ENCODE results near the gene DIO3.

The DIO3 gene

DNA sequence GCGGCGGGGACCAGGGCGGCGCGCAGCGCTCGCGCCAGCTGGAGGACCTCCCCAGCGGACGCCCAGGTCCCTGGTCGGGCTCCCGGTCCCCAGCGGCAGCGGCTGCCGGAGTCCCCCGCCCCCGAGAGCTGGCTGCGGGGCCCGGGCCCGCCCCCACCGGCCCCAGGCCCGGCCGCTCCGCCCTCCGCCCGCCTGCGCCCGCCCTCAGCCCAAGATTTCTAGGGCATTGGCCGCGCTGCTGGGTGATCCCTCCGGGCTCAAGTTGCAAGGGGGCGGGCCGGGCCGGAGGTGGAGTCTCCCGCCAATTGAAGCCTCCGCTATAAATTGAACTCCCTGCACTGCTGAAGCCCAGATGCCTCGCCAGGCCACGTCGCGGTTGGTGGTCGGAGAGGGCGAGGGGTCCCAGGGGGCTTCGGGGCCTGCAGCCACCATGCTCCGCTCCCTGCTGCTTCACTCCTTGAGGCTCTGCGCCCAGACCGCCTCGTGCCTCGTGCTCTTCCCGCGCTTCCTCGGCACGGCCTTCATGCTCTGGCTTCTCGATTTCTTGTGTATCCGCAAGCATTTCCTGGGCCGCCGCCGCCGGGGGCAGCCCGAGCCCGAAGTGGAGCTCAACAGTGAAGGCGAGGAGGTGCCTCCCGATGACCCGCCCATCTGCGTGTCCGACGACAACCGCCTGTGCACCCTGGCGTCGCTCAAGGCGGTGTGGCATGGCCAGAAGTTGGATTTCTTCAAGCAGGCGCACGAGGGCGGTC lies at the start of gene DIO3:
Gene DIO3, plus strand, starts transcription at position 351 of the 752 bp plus-strand sequence.
- DNase-seq = no peak

- no peak for DNase-seq
Observed at GRCh38 chr14:101511620-101512375, 49.5 kb upstream of the DIO3 start.

DNA sequence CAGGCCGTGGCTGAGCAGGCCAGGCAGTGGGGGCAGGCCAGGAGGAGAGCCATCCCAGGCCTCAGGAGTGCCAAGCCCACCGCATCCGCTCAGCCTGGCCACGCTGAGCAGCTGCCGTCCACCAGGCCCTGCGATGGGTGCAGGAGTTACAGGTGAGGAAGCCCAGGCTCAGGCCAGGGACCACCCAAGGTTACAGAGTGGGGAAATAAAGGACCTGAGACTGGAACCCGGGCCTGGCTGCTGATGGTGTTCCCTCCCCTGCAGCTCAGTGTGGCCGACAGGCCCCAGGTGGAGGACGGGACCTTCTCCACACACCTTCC lies 49.0 kb upstream of the DIO3 start:
- DNase-seq = no peak

DNA sequence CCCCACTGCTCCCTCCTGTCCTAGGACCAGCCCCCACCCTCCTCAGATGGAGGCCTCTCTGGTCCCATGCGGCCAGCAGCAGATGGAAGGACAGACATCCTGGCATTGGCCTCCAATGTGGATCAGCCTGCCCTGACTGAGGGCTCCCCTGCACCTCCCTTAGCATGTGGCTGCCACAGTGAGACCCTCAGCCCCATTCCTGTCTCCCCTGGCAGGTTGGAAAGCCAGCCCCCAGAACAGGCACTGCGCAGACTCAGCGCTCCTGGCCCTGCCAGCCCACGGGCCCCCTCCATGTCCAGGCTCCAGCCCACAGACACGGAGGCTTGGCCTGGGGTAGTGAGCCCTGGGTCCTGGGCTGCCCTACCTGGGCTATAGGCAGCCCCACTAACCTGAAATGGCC lies 47.2 kb upstream of the DIO3 start:
- DNase-seq = no peak

DNA sequence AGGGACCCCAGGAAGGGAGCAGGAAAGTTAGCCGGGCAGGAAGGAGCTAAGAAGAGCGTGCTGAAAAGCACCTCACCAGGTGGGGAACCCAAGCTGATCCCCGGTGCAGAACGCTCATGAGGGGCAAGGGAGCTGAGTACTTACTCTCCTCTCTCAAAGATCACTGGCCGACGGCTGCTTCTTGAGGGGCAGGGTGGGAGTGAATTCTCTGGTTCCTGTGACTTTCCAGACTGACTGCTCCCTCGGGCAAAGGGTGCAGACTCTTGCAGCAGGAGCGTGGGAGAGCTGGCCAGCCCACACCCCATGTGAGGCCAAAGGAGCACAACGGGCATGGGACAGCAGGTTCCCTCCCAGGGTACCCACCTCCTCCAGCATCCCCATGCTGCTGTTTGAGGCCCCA lies 44.9 kb upstream of the DIO3 start:
- DNase-seq = no peak

GRCh38 chr14:101518611-101519473 lies 42.5 kb upstream of the DIO3 start:
- DNase-seq = no peak

GRCh38 chr14:101520621-101521472 lies 40.4 kb upstream of the DIO3 start:
- no peak for DNase-seq

DNA sequence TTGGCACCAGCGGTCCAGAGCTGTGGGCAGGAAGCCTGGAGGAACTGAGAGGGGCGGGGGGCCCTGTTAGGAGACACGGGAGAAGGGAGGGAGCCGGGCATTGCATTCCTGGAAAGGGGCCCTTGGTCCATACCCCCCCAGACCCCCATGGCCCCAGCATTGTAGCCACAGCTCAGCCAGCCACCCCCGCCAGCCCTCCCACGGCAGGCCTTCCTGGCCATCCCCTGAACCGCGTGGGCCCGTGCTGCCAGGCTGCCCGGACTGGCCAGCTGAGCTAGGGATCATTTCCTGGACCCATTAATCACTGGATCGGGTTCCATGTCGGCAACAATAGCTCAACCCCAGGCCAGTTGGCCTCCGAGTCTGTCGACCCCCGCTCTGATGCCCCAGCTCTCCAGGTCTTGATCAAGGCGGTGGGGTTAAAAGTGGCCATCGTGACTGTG lies 39.8 kb upstream of the DIO3 start:
- no peak for DNase-seq

DNA sequence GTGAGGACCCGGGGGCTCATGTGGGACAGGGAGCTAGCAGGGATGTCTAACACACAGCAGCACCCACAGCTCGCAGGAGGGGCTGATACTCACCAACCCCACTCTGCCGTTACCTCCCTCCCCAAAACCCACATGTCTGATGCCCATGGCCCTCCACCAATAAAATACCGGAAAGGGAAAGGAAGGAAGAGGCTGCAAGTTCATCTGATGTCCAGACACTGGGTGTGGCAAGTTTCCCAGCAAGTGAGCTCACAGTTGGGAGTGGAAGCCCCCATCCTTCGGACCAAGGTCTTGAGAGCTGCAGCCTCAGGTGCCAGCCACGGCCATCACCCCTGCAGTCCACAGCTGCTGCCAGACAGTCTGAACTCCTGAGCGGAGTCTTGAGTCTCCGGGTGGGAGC lies 39.3 kb upstream of the DIO3 start:
- no peak for DNase-seq

DNA sequence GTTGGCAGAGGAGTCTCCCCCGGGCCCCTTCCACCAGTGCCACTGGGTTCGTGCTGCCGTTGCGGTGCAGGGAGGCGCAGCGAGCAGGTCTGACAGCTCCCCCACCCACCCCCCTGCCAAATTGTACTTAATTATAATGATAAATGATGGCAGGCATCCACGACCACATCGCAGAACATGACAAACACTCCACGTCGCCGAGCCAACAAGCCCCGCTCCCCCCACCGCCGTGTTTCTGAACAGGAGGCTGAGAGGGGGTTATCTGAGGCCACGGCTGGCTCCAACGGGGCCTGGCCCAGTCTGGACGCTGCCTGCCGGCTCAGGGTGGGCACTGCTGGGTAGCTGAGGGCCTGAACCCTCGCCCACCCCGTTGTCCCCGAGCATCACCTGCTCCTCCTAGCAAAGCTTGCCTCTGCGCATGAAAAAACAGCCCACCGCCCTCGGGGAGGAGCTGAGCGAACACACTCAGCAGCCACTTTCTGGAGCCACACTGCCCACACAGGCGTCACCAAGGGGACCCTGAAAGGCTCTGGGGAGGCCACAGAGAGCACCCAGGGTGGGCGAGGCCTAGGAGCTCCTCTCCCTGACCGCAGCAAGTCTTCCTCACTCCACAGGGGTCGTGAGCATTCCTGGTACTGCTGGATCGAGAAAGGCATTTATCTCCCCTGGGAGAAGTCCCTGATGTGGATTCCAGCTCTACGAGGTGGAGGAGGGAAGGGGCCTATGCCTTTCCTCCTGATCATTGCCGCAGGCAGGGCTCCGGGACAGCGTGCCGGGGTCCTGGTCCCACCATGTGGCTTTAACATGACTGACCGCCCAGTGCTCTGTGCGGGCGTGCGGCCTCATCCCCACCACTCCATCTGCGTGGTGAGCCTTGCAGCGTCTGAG lies 35.4 kb upstream of the DIO3 start:
- no peak for DNase-seq

GRCh38 chr14:101527987-101528386 lies 33.3 kb upstream of the DIO3 start:
- no peak for DNase-seq

DNA sequence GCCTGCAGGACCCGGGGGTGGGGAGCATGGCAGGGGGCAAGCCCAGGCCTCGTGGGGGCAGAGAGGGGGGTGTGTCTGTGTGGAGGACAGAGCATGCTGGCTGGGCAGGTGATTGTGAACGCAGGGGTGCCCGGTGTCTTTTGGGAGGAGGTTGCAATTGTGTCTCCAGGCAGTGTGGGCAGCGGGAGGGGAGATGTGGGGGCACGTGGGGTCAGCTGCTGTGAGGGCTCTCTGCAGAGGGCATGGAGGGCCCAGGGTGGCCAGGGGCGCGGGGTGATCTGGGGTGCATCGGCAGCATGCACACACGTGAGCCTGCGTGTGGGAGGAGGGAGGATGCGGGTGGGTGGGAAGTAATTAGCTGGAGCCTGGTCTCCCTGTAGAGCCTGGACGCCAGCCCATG lies 32.2 kb upstream of the DIO3 start:
- no peak for DNase-seq

DNA sequence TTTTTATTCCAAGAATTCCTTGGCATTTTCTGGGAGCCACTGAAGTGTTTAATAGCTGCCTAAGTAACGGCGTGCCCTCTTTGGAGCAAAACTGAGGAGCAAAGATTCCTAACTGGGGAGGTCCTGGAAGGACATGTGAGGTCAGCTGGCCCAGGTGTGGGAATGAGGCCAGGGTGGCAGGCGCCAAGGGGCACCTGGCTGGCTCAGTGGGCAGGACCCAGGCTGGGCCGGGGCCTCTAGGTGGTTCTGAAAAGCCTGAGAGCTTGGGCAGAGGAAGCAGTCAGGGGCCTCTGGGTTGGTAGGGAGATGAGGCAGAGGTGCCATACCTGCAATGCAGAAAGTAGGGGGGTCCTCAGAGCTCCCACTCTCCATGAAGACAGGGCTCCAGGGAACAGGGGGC lies 27.1 kb upstream of the DIO3 start:
- no peak for DNase-seq

- DNase-seq = peak; percentile 10
Observed at GRCh38 chr14:101535232-101535631, 26.1 kb upstream of the DIO3 start.

- no peak for DNase-seq
Observed at GRCh38 chr14:101535701-101536207, 25.5 kb upstream of the DIO3 start.

DNA sequence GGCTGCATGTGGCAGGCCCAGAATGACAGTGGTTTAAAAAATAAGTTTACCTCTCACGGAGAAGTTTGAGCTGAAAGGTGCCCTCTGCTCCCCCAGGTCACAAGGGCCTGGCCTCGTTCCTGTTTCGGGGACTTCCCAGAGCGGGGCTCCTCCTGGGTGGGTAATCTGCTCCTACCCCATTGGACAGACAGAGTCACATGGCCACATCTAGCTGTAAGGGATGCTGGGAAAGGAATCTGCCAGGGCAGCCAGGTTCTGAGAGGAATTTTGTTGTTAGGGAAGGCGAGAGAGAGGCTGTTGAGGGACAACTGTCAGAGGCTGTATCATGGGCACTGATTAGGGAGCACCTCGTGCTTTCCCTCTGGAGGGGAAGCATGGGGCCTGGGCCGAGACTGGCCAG lies 24.0 kb upstream of the DIO3 start:
- no peak for DNase-seq

GRCh38 chr14:101538878-101539277 lies 22.4 kb upstream of the DIO3 start:
- no peak for DNase-seq

GRCh38 chr14:101539880-101540279 lies 21.4 kb upstream of the DIO3 start:
- no peak for DNase-seq

DNA sequence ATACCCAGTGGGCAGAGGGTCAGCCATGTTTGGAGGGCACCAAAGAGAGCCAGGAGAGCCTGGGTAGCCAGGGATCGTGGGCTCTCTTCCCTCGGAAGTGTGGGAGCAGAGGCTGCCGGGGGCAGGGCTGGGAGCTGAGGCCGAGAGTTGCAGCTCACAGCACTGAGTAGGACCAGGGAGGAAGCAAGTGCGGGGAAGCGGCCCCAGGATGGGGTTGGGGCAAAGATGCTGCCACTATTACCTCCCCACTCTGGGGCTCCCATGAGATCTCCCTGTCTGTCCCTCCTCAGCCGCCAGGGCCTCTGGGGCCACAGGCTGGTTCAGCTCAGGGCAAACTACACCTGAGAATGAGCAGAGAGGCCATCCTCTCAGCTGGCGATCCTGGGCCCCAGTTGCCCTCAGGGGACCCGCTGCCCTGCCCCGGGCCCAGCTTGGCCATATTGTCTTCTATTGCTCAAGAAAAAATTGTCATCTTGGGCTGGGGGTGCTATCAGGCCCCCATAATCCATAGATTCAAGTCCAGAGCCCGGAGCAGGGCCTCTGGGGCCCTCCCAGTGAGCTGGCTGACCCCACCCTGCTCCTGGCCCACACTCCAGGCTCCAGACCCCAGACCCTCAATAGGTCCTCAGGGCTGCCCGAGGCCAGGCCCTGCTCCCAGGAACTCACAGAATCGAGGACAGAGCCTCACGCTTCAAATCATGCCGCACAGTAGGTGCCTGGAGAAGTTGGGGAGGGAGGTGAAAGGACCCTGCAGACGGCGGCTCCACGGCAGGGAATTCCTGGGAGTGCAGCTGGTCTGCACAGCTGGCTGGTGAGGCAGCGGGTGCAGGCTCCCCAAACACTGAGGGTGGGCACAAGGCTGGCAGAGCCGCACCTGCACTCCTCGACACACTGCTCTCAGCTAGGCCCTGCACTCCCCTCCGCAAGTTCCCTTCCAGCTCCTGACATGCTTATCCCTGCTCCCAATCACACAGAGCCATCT lies 20.5 kb upstream of the DIO3 start:
- DNase-seq = no peak

- no peak for DNase-seq
Observed at GRCh38 chr14:101542391-101542790, 18.9 kb upstream of the DIO3 start.

Measured in CD4-positive, alpha-beta T cell treated with Interleukin-12 subunit alpha and Interleukin-12 subunit beta, for 1 hour (primary cell).